Effector memory CD4-positive, alpha-beta T cell (primary cell): ENCODE measurements around the gene MED27.

Experiments
- DNase-seq, 3 donors: peaks; one replicate each; pipeline ENCODE4 v3.0.0-alpha.2; 2020
- H3K27ac ChIP-seq: 2 replicates; pipeline ENCODE4 v1.7.0; 2013; ENCODE audit warnings: mild to moderate bottlenecking, low read length, moderate library complexity; ENCODE audit not compliant: insufficient read depth, poor library complexity, severe bottlenecking
- H3K27me3 ChIP-seq: replicated peaks from 2 replicates; pipeline ENCODE4 v1.7.0; 2013; ENCODE audit warnings: mild to moderate bottlenecking, low read length; ENCODE audit not compliant: insufficient read depth, control insufficient read depth, poor library complexity, severe bottlenecking
- H3K36me3 ChIP-seq: 2 replicates; pipeline ENCODE4 v1.7.0; 2013; ENCODE audit warnings: mild to moderate bottlenecking, low read length, moderate library complexity; ENCODE audit not compliant: control insufficient read depth, insufficient read depth
- H3K4me1 ChIP-seq: 2 replicates; pipeline ENCODE4 v1.7.0; 2013; ENCODE audit warnings: low read length, mild to moderate bottlenecking; ENCODE audit not compliant: control insufficient read depth, insufficient read depth, poor library complexity, severe bottlenecking
- H3K4me3 ChIP-seq: 2 replicates; pipeline ENCODE4 v1.7.0; 2013; ENCODE audit warnings: low read length, low read depth, mild to moderate bottlenecking; ENCODE audit not compliant: insufficient read depth, poor library complexity, severe bottlenecking
- H3K9me3 ChIP-seq: 2 replicates; pipeline ENCODE4 v1.7.0; 2013; ENCODE audit warnings: mild to moderate bottlenecking, low read length, moderate library complexity; ENCODE audit not compliant: control insufficient read depth

Gene MED27

GRCh38 chr9:132044176-132044875 is 35.3 kb downstream of the MED27 start:
- no peaks in the 10 kb centered on the region for H3K27me3 ChIP-seq
- H3K4me3 ChIP-seq: no peak overlapping the region
- DNase-seq: no peak
- no peaks in the 10 kb centered on the region for H3K9me3 ChIP-seq
- no peak overlapping the region for H3K27ac ChIP-seq
- no peaks in the 10 kb centered on the region for H3K36me3 ChIP-seq
- no peaks in the 10 kb centered on the region for H3K4me1 ChIP-seq

GRCh38 chr9:132043708-132044107 is 36.0 kb downstream of the MED27 start:
- Histone ChIP-seq H3K27ac (no peak overlapping the region), H3K4me3 (no peak overlapping the region), H3K4me1 (no peaks in the 10 kb centered on the region), H3K27me3 (no peaks in the 10 kb centered on the region), H3K9me3 (no peaks in the 10 kb centered on the region), H3K36me3 (no peaks in the 10 kb centered on the region)
- no peak for DNase-seq

GRCh38 chr9:132042324-132042723 is 37.3 kb downstream of the MED27 start:
- Histone ChIP-seq H3K27ac (no peak overlapping the region), H3K9me3 (no peaks in the 10 kb centered on the region), H3K36me3 (no peaks in the 10 kb centered on the region), H3K4me3 (no peak overlapping the region), H3K27me3 (no peaks in the 10 kb centered on the region), H3K4me1 (no peaks in the 10 kb centered on the region)
- DNase-seq: no peak

- no peak for DNase-seq
- Histone ChIP-seq H3K36me3 (no peaks in the 10 kb centered on the region), H3K4me1 (no peaks in the 10 kb centered on the region), H3K4me3 (no peak overlapping the region), H3K27me3 (no peaks in the 10 kb centered on the region), H3K27ac (no peak overlapping the region), H3K9me3 (no peaks in the 10 kb centered on the region)
Observed at GRCh38 chr9:132041798-132042197, 37.9 kb downstream of the MED27 start.

GRCh38 chr9:132040808-132041207 is 38.9 kb downstream of the MED27 start:
- no peaks in the 10 kb centered on the region for H3K4me1 ChIP-seq
- H3K9me3 ChIP-seq: no peaks in the 10 kb centered on the region
- H3K4me3 ChIP-seq: no peak overlapping the region
- H3K27me3 ChIP-seq: no peaks in the 10 kb centered on the region
- no peak overlapping the region for H3K27ac ChIP-seq
- no peaks in the 10 kb centered on the region for H3K36me3 ChIP-seq
- no peak for DNase-seq

- Histone ChIP-seq H3K27ac (no peak overlapping the region), H3K27me3 (no peaks in the 10 kb centered on the region), H3K36me3 (no peaks in the 10 kb centered on the region), H3K4me3 (no peak overlapping the region), H3K4me1 (no peaks in the 10 kb centered on the region), H3K9me3 (no peaks in the 10 kb centered on the region)
- no peak for DNase-seq
Observed at GRCh38 chr9:132040246-132040645, 39.4 kb downstream of the MED27 start.

- Histone ChIP-seq H3K9me3 (no peaks in the 10 kb centered on the region), H3K4me1 (no peaks in the 10 kb centered on the region), H3K27me3 (no peaks in the 10 kb centered on the region), H3K4me3 (no peak overlapping the region), H3K36me3 (no peaks in the 10 kb centered on the region), H3K27ac (no peak overlapping the region)
- DNase-seq: no peak
Observed at GRCh38 chr9:132039284-132039683, 40.4 kb downstream of the MED27 start.

- H3K36me3 ChIP-seq: no peaks in the 10 kb centered on the region
- H3K9me3 ChIP-seq: no peaks in the 10 kb centered on the region
- no peak overlapping the region for H3K27ac ChIP-seq
- no peaks in the 10 kb centered on the region for H3K4me1 ChIP-seq
- no peaks in the 10 kb centered on the region for H3K27me3 ChIP-seq
- no peak for DNase-seq
- H3K4me3 ChIP-seq: no peak overlapping the region
Observed at GRCh38 chr9:132037458-132037857, 42.2 kb downstream of the MED27 start.

- DNase-seq: no peak
- no peaks in the 10 kb centered on the region for H3K9me3 ChIP-seq
- no peaks in the 10 kb centered on the region for H3K36me3 ChIP-seq
- H3K4me1 ChIP-seq: no peaks in the 10 kb centered on the region
- no peaks in the 10 kb centered on the region for H3K27me3 ChIP-seq
- H3K27ac ChIP-seq: no peak overlapping the region
- no peak overlapping the region for H3K4me3 ChIP-seq
Observed at GRCh38 chr9:132036521-132036920, 43.1 kb downstream of the MED27 start.

GRCh38 chr9:132035679-132036078 is 44.0 kb downstream of the MED27 start:
- Histone ChIP-seq H3K9me3 (no peaks in the 10 kb centered on the region), H3K27me3 (no peaks in the 10 kb centered on the region), H3K36me3 (no peaks in the 10 kb centered on the region), H3K27ac (no peak overlapping the region), H3K4me3 (no peak overlapping the region), H3K4me1 (no peaks in the 10 kb centered on the region)
- DNase-seq: no peak
